ENCODE measurements around the gene ASZ1. TPM values are rescaled to one million over a fixed set of nuclear protein-coding genes. Genes with fewer than 3 reads are reported as not detected.

Gene ASZ1
- total RNA-seq, 1 experiment from 2014 or later = not detected

GRCh38 chr7:117386110-117386706, 41.1 kb downstream of the ASZ1 start:
- BruUV-seq (replicated peaks) = no TSS peak
- H3K9me2 ChIP-seq (replicated peaks; ENCODE audit: low read length) = no peaks in the 10 kb centered on the region
- H3K27ac ChIP-seq (ENCODE audit: low read length) = no peak overlapping the region
- no peaks in the 10 kb centered on the region for H3K36me3 ChIP-seq (ENCODE audit: low read depth, low read length)
- POLR2A ChIA-PET (ENCODE audit: unreplicated experiment) = no interaction called here
- no peaks in the 10 kb centered on the region for H3K4me1 ChIP-seq (ENCODE audit: insufficient read depth, low read length)
- intact Hi-C loops (cut with micrococcal nuclease) = loop anchor here (2.0 to 5.0 kb wide), 2 partner anchors 399 to 455 kb away; no protein-coding TSS in a partner anchor
- no peak overlapping the region for H2AFZ ChIP-seq (ENCODE audit: low read length)
- H3K9ac ChIP-seq (ENCODE audit: low read length) = no peak overlapping the region
- no peaks in the 10 kb centered on the region for H3K79me2 ChIP-seq (ENCODE audit: low read length)
- no peaks in the 10 kb centered on the region for H3K9me3 ChIP-seq (ENCODE audit: low read length)
- no peaks in the 10 kb centered on the region for H4K20me1 ChIP-seq (ENCODE audit: low read length)
- H3F3A ChIP-seq (ENCODE audit: low read length, unreplicated experiment) = no peaks in the 10 kb centered on the region
- TF ChIP-seq EZH2phosphoT487 (IDR thresholded peaks at IDR 0.05; ENCODE audit: borderline replicate concordance, low read length) (no peak), EZH2 (IDR thresholded peaks at IDR 0.05; ENCODE audit: low read length, unreplicated experiment) (no peak), CTCF (conservative IDR thresholded peaks at IDR 0.05; ENCODE audit: low read depth, low read length) (no peak)
- peaks cover 11% of the 10 kb centered on the region; the same call in 1 of the 2 replicates for H3K27me3 ChIP-seq (ENCODE audit: low read length)
- H3K4me2 ChIP-seq (ENCODE audit: low read length) = no peak overlapping the region
- no peak overlapping the region for H3K4me3 ChIP-seq (ENCODE audit: low read length)
- DNase-seq (peak; percentile 14), ATAC-seq (no peak; the same call in 1 of the 2 replicates)
- CTCF ChIA-PET = interaction anchor here (0.7 kb wide), 1 partner anchor 262 kb away, joined by 4 read pairs; no protein-coding TSS in a partner anchor

DNA sequence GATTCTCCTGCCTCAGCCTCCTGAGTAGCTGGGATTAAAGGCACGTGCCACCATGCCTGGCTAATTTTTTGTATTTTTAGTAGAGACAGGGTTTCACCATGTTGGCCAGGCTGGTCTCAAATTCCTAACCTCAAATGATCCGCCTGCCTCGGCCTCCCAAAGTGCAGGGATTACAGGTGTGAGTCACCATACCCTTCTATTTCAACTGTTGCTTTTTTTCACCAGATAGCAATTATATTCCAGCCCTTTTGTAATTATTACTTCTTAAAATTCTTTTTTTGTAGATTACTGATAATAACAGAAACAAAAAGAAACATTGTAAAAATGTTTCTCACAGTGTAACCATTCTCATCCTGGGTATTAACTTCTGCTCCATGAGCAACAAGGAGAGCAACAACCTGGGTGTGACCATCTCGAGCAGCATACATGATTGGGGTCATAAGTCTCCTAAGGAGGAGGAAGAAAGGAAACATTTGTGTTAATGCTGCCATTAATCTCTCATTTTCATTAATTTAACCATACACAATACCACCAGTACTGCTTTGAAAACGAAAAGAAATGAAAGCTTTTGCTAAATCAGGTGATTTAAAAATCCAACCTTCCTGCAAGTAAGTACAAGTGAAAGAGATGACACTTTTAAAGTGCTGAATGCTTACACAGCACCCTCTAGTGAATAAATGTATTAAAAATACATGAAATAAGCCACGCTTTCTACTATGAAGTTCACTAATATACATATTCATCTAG, 41.8 kb downstream of the ASZ1 start:
- H3K4me3 ChIP-seq (ENCODE audit: low read length) = no peak overlapping the region
- H3K27me3 ChIP-seq (ENCODE audit: low read length) = peaks cover 16% of the 10 kb centered on the region; the same call in 1 of the 2 replicates
- H3K79me2 ChIP-seq (ENCODE audit: low read length) = no peaks in the 10 kb centered on the region
- ATAC-seq (peak; percentile 84), DNase-seq (peak; percentile 51)
- no peaks in the 10 kb centered on the region for H3K9me3 ChIP-seq (ENCODE audit: low read length)
- H4K20me1 ChIP-seq (ENCODE audit: low read length) = no peaks in the 10 kb centered on the region
- TF ChIP-seq CTCF (conservative IDR thresholded peaks at IDR 0.05; ENCODE audit: low read depth, low read length) (peak; percentile 72), EZH2 (IDR thresholded peaks at IDR 0.05; ENCODE audit: low read length, unreplicated experiment) (no peak)
- CTCF ChIA-PET = no interaction called here
- no peaks in the 10 kb centered on the region for H3F3A ChIP-seq (ENCODE audit: low read length, unreplicated experiment)
- intact Hi-C loops (cut with micrococcal nuclease) = loop anchor here (1.0 to 5.0 kb wide), 4 partner anchors 73 to 455 kb away; no protein-coding TSS in a partner anchor
- POLR2A ChIA-PET (ENCODE audit: unreplicated experiment) = no interaction called here
- H3K36me3 ChIP-seq (ENCODE audit: low read depth, low read length) = no peaks in the 10 kb centered on the region
- H3K4me1 ChIP-seq (ENCODE audit: insufficient read depth, low read length) = no peaks in the 10 kb centered on the region
- BruUV-seq (replicated peaks) = no TSS peak
- H3K4me2 ChIP-seq (ENCODE audit: low read length) = no peak overlapping the region
- no peak overlapping the region for H2AFZ ChIP-seq (ENCODE audit: low read length)
- H3K27ac ChIP-seq (ENCODE audit: low read length) = no peak overlapping the region
- no peaks in the 10 kb centered on the region for H3K9me2 ChIP-seq (replicated peaks; ENCODE audit: low read length)
- H3K9ac ChIP-seq (ENCODE audit: low read length) = no peak overlapping the region
